Neutrophil (primary cell): ENCODE data around the gene GIMAP8.
"Not testable (repeated sequence)": the region's sequence is repeated elsewhere in the genome, so short reads cannot be mapped to it uniquely, and the experiment has no call there.

Experiments used
- H3K27ac ChIP-seq: fragments of 200-600 bp; sonication (generic); 2 replicates; pipeline ENCODE4 v1.5.1; 2016; ENCODE audit warnings: mild to moderate bottlenecking, moderate library complexity
- H3K27me3 ChIP-seq: fragments of 200-600 bp; sonication (generic); 2 replicates; pipeline ENCODE4 v1.6.0; 2016; ENCODE audit warnings: mild to moderate bottlenecking
- H3K36me3 ChIP-seq: fragments of 200-600 bp; sonication (generic); 2 replicates; pipeline ENCODE4 v1.5.1; 2017
- H3K4me1 ChIP-seq, 2 experiments: fragments of 200-600 bp in 1 of 2; sonication (generic) in 1 of 2; 1 replicate in 1 of 2; 2 replicates in 1 of 2; pipeline versions ENCODE4 v1.5.1 to v1.6.1; 2013 to 2016; ENCODE audit warnings: low read depth in 1 of 2, low read length in 1 of 2, mild to moderate bottlenecking in 1 of 2, moderate library complexity in 1 of 2; ENCODE audit not compliant: control insufficient read depth in 1 of 2, insufficient read depth in 1 of 2
- H3K4me3 ChIP-seq, 2 experiments: fragments of 200-600 bp in 1 of 2; sonication (generic) in 1 of 2; 1 replicate in 1 of 2; 2 replicates in 1 of 2; pipeline ENCODE4 v1.5.1; 2013 to 2016; ENCODE audit warnings: low read depth in 1 of 2, low read length in 1 of 2, mild to moderate bottlenecking in 1 of 2, moderate library complexity in 1 of 2
- H3K9me3 ChIP-seq: fragments of 200-600 bp; sonication (generic); 2 replicates; pipeline ENCODE4 v1.5.1; 2016
- CTCF ChIP-seq: fragments of 200-600 bp; sonication (generic); IDR thresholded peaks from 2 replicates; pipeline ENCODE4 v1.5.1; 2016; ENCODE audit warnings: antibody characterized with exemption

The GIMAP8 gene

GRCh38 chr7:150476819-150477631 is 26.6 kb downstream of the GIMAP8 start:
- no peak for TF ChIP-seq CTCF
- H3K27ac ChIP-seq: no peak overlapping the region
- H3K9me3 ChIP-seq: no peaks in the 10 kb centered on the region
- peaks cover 42% of the 10 kb centered on the region in 2 experiments for H3K4me1 ChIP-seq
- H3K27me3 ChIP-seq: no peaks in the 10 kb centered on the region
- H3K4me3 ChIP-seq: no peak overlapping the region
- no peaks in the 10 kb centered on the region for H3K36me3 ChIP-seq

DNA sequence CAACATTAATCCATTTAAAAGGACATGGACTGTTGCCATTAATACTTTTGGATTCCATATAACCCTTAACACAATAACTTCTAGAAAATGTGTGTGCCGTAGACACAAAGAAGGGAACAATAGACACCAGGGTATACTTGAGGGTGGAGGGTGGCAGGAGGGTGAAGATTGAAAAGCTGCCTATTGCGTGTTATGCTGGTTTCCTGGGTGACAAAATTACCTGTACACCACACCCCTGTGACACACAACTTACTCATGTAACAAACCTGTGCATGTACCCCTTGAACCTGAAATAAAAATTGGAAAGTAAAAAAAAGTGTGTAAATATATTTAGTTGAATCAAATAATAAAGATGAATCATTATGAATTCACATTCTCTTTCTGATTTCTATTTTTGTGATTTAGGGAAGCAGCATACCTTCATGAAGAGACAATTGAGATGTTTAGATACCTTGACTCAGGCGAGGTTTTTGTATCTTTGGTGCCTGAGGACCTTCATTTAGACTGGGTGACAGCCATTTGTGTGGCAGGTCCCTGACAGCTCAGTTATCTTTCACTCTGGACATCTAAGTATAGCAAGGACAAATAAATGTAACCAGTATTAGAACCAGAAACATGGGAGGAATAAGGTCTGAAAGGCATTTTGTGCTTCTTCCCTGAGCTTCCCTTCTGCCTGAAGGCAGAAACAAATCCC is 28.7 kb downstream of the GIMAP8 start:
- no peaks in the 10 kb centered on the region for H3K27me3 ChIP-seq
- no peak overlapping the region for H3K4me3 ChIP-seq
- peak overlapping the region; percentile 61 for H3K27ac ChIP-seq
- no peak for TF ChIP-seq CTCF
- H3K36me3 ChIP-seq: no peaks in the 10 kb centered on the region
- no peaks in the 10 kb centered on the region for H3K9me3 ChIP-seq
- H3K4me1 ChIP-seq: peaks cover 63 to 64% of the 10 kb centered on the region in 2 experiments

GRCh38 chr7:150481186-150481920 is 30.9 kb downstream of the GIMAP8 start:
- Histone ChIP-seq H3K9me3 (no peaks in the 10 kb centered on the region), H3K36me3 (no peaks in the 10 kb centered on the region), H3K4me1 (peaks cover 75 to 80% of the 10 kb centered on the region in 2 experiments), H3K27me3 (no peaks in the 10 kb centered on the region), H3K4me3 (peak overlapping the region in 1 of 2 experiments; percentile 5), H3K27ac (peak overlapping the region; percentile 76)
- no peak for TF ChIP-seq CTCF

- Histone ChIP-seq H3K27ac (peak overlapping the region; percentile 76), H3K4me1 (peaks cover 75 to 80% of the 10 kb centered on the region in 2 experiments)
Observed at GRCh38 chr7:150481922-150482321, 31.5 kb downstream of the GIMAP8 start.

GRCh38 chr7:150483514-150483913 is 33.1 kb downstream of the GIMAP8 start:
- Histone ChIP-seq H3K27ac (peak overlapping the region; percentile 76), H3K4me3 (peak overlapping the region; percentile 19 to 43), H3K4me1 (peaks cover 75 to 83% of the 10 kb centered on the region in 2 experiments)
- H3K36me3 ChIP-seq, H3K9me3 ChIP-seq, H3K27me3 ChIP-seq: not testable (repeated sequence)

More at GRCh38 chr7:150481922-150482321, 31.5 kb downstream of the GIMAP8 start:
- H3K36me3 ChIP-seq: no peaks in the 10 kb centered on the region
- H3K27me3 ChIP-seq: no peaks in the 10 kb centered on the region
- no peak for TF ChIP-seq CTCF
- H3K9me3 ChIP-seq: no peaks in the 10 kb centered on the region
- H3K4me3 ChIP-seq: peak overlapping the region in 1 of 2 experiments; percentile 5

DNA sequence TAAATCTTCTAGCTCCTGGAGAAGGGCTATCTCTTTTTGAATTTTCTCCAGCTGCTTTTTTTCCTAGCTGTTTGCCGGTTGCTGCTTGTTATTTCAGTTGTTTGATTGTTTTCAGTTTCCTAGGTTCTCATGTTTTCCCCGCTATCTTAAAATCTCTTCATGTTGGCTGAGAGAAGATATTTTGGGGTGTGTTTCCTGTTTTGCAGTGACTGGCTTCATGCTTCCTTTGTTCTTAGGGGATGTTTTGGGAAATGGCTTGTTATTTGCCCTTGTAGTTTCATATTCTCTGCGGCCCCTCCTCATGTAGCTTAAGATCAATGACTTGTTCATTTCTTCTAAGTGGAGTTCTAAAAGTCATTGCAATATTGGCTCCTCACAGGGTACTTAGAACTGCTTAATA is 33.6 kb downstream of the GIMAP8 start:
- not testable (repeated sequence) for H3K36me3 ChIP-seq, H3K27me3 ChIP-seq, H3K9me3 ChIP-seq
- Histone ChIP-seq H3K27ac (peak overlapping the region; percentile 76), H3K4me3 (peak overlapping the region; percentile 19 to 43), H3K4me1 (peaks cover 75 to 83% of the 10 kb centered on the region in 2 experiments)
